ENCODE results near the gene CADM1. TPM values are rescaled to one million over a fixed set of nuclear protein-coding genes. Genes with fewer than 3 reads are reported as not detected.

Gene CADM1
- total and polyA plus RNA-seq, 9 donors: 6.6 to 61.2 (median 17.2) TPM

GRCh38 chr11:115334932-115335788 lies 169.1 kb downstream of the CADM1 start:
- DNase-seq: no peak
- no peaks in the 10 kb centered on the region for H3K9me3 ChIP-seq
- H3K4me3 ChIP-seq: no peak overlapping the region
- H3K36me3 ChIP-seq: no peaks in the 10 kb centered on the region
- intact Hi-C loops (cut with DNase I): loop anchor here (5.0 to 10.0 kb wide), 3 partner anchors 167 to 1360 kb away; partner anchors contain the start of gene CADM1 (in 4 of the 4)
- 48 to 59% (median 54%) methylated on average over 3 of the region's 3 CpGs for WGBS, 3 donors
- H3K27me3 ChIP-seq: no peaks in the 10 kb centered on the region
- TF ChIP-seq CTCF (IDR thresholded peaks at IDR 0.05) (peak; percentile 29 to 46 (median 41)), POLR2A (IDR thresholded peaks at IDR 0.05) (no peak)
- H3K4me1 ChIP-seq (ENCODE audit: insufficient read depth): no peaks in the 10 kb centered on the region
- H3K27ac ChIP-seq: no peak overlapping the region

- DNase-seq: no peak
- Histone ChIP-seq H3K4me1 (ENCODE audit: insufficient read depth) (no peaks in the 10 kb centered on the region), H3K27me3 (no peaks in the 10 kb centered on the region), H3K9me3 (no peaks in the 10 kb centered on the region), H3K36me3 (no peaks in the 10 kb centered on the region), H3K4me3 (no peak overlapping the region), H3K27ac (no peak overlapping the region)
- no peak for TF ChIP-seq EP300 (IDR thresholded peaks at IDR 0.05)
- TF ChIP-seq CTCF (IDR thresholded peaks at IDR 0.05): no peak
- TF ChIP-seq POLR2A (IDR thresholded peaks at IDR 0.05): no peak
- intact Hi-C loops (cut with DNase I): loop anchor here (10.0 kb wide), 2 partner anchors 171 to 1361 kb away; partner anchors contain the start of gene CADM1 (in 3 of the 4)
- WGBS, 3 donors: 48 to 66% (median 60%) methylated on average over 1 of the region's 1 CpG
Measured at GRCh38 chr11:115333949-115334348, 170.3 kb downstream of the CADM1 start.

GRCh38 chr11:115333121-115333520 lies 171.1 kb downstream of the CADM1 start:
- Histone ChIP-seq H3K9me3 (no peaks in the 10 kb centered on the region), H3K36me3 (no peaks in the 10 kb centered on the region), H3K27ac (no peak overlapping the region), H3K4me1 (ENCODE audit: insufficient read depth) (no peaks in the 10 kb centered on the region), H3K27me3 (no peaks in the 10 kb centered on the region), H3K4me3 (no peak overlapping the region)
- no peak for DNase-seq
- intact Hi-C loops (cut with DNase I): loop anchor here (10.0 kb wide), 2 partner anchors 172 to 1362 kb away; partner anchors contain the start of gene CADM1 (in 3 of the 4)
- 65 to 79% (median 68%) methylated on average over 2 of the region's 2 CpGs for WGBS, 3 donors
- TF ChIP-seq EP300 (IDR thresholded peaks at IDR 0.05) (no peak), POLR2A (IDR thresholded peaks at IDR 0.05) (no peak)

- DNase-seq: no peak
- intact Hi-C loops (cut with DNase I): loop anchor here (10.0 kb wide), 2 partner anchors 174 to 1364 kb away; partner anchors contain the start of gene CADM1 (in 3 of the 4)
- no peak overlapping the region for H3K27ac ChIP-seq
- H3K9me3 ChIP-seq: no peaks in the 10 kb centered on the region
- TF ChIP-seq CTCF (IDR thresholded peaks at IDR 0.05) (no peak), POLR2A (IDR thresholded peaks at IDR 0.05) (no peak), EP300 (IDR thresholded peaks at IDR 0.05) (no peak)
- no peak overlapping the region for H3K4me3 ChIP-seq
- H3K36me3 ChIP-seq: no peaks in the 10 kb centered on the region
- 76 to 83% (median 82%) methylated on average over 3 of the region's 3 CpGs for WGBS, 3 donors
- no peaks in the 10 kb centered on the region for H3K4me1 ChIP-seq (ENCODE audit: insufficient read depth)
- H3K27me3 ChIP-seq: no peaks in the 10 kb centered on the region
Measured at GRCh38 chr11:115330684-115331482, 173.3 kb downstream of the CADM1 start.
